GM12872 (cell line): ENCODE measurements around the gene CIB2.

Experiments
- CTCF ChIP-seq: IDR thresholded peaks from 3 replicates; pipeline ENCODE4 v1.5.1; 2011; ENCODE audit warnings: low read depth, mild to moderate bottlenecking, low read length, moderate library complexity; ENCODE audit not compliant: insufficient read depth

CIB2 gene

DNA sequence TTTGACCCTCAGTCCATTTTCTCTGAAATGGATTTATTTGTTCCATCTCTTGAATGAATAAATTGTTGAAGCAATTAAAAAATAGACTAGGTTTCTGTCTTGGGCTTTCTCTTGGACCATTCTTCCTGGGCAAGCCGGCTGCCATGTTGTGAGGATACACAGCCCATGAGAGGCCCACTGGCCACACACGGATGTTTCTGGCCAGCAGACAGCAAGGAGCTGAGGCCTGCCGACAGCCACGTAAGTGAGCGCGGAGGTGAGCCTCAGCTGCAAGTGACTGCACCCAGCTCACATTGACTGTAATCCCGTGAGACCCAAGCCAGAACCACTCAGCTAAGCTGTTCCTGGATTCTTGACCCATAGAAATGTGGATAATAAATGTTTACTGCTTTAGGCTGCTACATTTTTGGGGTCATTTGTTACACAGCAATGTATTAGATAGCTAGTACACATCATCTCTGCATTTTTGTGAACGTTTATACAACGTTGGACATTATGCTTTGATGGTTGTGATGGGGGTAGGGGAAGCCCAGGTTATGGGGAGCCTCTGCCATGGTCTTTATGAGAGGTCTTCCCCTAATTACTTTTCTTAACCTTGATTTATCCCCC, 40.7 kb upstream of the CIB2 start:
- no peak for TF ChIP-seq CTCF

- no peak for TF ChIP-seq CTCF
These were observed 39.9 kb upstream of the CIB2 start for GRCh38 chr15:78170848-78171773.

DNA sequence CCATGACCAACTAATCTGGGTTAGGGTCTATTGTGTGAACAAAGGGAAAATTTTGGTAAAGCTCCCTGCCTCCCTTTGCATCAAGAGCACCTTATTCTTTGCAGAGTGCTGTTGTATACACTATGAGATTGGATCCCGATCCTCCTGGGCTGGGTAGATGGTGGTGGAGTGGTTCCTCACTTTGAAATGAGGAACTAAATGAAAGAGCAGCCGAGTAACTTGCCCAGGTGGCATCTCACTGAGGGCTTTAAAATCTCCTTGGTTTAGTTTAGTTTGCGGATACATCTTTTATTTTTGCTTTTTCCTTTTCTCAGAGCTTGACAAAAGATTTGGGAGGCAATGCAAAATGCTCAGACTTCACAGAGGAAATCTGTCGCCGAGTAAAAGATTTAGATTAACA, 37.4 kb upstream of the CIB2 start:
- no peak for TF ChIP-seq CTCF

GRCh38 chr15:78167227-78167888, 36.1 kb upstream of the CIB2 start:
- no peak for TF ChIP-seq CTCF

GRCh38 chr15:78164010-78164409, 32.8 kb upstream of the CIB2 start:
- TF ChIP-seq CTCF, result no peak

GRCh38 chr15:78162038-78162437, 30.8 kb upstream of the CIB2 start:
- TF ChIP-seq CTCF, result no peak

GRCh38 chr15:78159395-78159794, 28.1 kb upstream of the CIB2 start:
- no peak for TF ChIP-seq CTCF
